Stimulated activated CD8-positive, alpha-beta memory T cell treated with anti-CD3 and anti-CD28 coated beads, Interleukin-7, amount 100 ng/mL, for 1 hour (primary cell): ENCODE results near the gene C12orf60.

Experiments
- DNase-seq, 2 donors: peaks; one replicate each; pipeline ENCODE4 v3.0.0-alpha.2; 2020; ENCODE audit warnings: low read depth in 2 of 2

The C12orf60 gene

DNA sequence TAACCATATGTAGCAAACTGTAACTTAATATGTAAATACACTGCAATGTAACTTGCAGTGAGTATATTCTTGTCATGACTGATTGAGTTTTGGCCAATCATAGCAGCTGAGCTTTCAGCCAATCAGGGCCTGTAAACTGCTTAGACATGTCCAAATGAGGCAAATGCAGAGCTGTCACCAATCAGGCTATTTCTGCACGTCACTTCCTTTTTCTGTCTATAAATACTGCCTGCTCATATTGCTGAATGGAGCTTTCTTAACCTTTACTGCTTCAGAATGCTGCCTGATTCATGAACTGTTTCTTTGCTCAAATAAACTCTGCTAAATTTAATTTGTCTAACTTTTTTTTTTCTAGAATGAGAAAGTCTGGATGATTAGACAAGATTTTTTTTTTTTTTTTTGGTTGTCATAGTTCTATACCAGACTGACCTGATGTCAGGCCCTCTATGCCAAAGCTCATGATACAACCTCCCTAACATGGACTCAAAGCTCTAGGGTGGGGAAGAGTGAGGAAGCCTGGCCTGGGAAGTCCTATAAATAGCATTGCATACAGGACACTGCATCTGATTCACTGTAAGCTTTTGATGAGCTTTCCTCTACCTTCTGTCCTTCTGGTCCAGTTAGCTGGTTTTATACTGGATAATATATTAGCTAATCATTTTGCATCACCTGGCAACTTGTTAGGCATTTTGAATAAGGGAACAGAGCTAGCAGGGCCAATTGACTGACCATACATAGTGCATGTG lies 70.1 kb downstream of the C12orf60 start:
- DNase-seq = no peak
